T-helper 2 cell (primary cell): ENCODE results near the gene PHF21B.
"Not testable (repeated sequence)": the region's sequence is repeated elsewhere in the genome, so short reads cannot be mapped to it uniquely, and the experiment has no call there.

Experiments
- DNase-seq, 5 experiments: peaks; one replicate each; pipeline versions ENCODE4 v3.0.0 to v3.0.0-alpha.2; 2012 to 2022

Gene PHF21B

DNA sequence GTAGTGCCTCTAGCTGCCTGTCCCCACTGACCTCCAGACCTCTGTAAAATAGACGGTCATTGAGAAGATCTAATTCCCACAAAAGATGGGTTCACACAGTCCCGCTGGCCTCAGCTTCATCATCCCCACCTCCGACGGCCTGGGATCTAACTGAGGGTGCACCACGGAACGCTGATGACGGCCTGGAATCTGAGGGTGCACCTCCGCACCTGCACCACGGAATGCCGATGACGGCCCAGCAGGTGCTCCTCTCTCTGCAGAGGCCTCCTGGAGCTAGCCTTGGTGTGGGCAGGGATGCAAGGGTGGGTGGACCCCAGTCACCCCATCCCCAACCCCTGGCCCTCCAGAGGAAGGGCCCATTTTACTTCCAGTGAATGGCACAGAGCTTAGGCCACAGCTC lies 77.3 kb downstream of the PHF21B start:
- no peak for DNase-seq

DNA sequence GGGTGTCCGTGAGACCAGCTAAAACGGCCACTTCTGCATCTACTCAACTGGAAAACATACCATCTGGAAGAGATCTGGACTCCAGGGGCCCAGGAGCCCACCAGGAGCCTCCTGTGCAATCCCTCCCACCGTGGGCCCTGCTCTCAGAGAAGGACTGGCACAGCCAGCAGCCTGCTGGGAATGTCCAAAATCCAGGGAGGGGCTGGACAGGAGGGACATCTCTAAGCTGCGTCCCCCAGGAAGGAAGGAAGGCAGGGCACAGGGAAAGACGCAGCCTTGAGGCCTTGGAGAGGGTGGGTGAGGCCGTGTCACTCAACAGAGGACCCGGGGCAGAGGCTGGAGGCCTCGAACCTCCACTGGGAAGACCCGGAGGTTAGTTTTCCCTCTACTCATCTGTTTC lies 78.0 kb downstream of the PHF21B start:
- no peak for DNase-seq

DNA sequence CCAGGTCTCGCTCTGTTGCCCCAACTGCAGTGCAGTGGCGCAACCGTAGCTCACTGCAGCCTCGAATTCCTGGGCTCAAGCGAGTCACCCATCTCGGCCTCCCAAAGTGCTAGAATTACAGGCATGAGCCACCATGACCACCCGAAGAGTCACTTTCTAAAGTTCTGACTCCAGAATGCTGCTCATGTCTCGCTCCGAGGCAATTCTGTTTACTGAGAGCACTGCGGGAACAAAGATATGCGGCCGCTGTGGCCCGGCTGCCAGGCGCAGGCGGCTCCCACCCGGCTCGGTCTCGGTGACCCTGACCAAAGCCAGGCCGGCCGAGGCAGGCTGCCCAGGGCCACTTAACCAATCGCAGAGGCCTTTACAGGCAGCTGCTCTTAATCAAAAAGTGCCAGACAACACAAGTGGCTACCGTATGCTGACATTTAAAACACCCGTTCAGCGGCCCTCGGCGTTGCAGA lies 78.7 kb downstream of the PHF21B start:
- no peak for DNase-seq

DNA sequence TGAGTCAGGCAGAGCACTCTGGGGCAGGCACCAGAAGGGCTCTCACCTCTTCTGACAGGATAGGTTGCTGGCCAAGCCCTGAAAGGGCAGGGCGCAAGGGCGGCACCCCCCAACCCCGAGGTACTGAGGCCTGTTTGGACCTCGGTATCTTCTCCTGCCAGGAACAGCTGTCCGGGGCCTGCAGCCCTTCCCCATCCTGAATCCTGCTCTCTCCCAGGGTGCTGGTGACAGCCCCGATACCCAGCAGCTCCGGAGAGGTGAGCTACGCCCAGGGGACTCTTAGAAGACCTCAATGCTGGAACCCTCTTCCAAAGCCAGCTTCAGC lies 79.1 kb downstream of the PHF21B start:
- no peak for DNase-seq

DNA sequence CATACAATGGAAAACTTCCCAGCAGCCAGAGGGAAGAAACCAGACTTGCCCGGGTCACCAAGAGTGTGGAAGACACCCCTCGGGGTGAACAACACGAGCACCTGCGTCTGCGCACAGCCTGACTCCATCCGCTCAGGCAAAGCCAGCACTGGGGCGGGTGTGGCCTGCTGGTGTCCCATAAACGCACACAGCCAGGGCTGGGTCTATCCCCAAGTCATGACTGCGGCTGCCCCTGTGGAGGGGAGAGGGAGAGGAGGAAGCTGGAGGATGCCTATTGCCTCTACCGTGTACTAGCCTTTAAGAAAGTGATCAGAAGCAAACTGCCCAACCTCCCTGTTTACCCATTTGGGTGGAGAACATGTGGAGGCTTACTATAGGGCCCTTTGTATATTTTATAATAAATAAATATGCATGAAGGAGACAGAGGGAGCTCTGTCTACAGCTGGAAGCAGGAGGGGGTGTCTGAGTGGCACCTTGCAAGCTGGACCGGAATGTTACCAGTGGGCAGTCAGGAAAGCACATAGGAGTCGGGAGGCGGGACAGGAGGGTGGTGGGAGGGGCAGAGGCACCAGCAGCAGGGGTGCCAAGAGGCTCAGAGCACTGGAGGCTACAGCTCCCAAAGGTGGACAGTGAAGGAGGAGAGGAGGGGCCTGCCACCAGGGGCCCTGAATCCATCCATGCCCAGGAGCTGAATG lies 79.6 kb downstream of the PHF21B start:
- no peak for DNase-seq

DNA sequence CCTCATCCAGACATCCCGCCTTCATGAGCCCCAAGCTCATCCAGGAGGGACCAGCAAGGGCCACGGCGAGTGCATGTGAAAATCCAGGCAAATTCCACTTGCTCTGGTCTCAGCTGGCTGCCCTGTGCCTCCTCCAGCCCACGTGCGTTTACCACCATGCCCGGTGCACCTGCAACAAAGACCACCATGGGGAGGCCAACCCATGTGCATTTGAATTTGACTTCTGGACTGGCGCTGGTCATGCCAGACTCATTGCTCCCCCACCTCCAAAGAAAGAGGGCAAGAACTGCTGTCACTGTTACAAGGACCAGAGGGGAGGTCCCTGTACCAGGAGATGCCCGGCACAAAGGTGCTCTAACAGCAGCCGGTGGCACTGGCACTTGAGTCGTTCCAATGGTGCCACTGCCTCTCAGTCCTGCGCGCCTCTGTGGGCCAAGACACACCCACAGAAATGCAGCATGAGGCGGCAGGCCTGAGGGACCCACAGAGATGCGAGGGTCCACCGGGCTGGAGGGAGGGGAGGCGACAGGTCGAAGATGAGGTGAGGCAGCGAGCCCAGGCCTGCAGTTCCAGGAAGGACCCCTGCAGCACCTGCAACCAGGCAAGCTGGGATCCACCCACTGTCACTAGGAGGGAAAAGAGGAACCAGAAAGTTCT lies 80.3 kb downstream of the PHF21B start:
- DNase-seq: no peak

DNA sequence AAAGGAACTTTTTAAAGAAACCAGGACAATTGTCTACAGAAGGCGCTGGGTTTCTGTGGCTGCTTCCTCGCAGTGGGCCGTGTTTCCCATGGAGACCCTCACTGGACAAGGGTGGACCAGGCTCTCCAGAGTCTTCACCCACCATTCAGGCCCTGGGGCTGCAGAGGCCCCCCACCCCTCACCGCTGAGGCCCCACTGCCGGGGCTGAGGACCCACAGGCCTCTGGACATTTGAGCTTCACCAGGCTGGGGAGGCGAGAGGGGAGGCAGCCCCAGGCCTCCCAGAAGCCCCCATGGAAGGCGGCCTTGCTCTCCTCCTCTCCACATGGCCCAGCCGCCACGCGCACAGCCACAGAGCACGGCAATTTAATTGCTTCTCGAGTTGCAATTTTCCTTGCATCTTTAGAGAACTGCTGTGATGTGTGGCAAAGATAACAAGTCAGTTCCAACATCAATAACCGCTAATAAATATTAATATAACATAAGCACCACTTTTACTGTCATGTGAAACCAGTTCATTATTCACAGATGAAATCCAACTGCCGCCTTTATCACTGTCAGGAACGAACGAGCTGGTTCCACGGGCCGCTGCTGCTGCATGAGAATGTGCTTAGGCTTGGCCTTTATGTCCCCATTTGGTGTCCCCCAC lies 81.0 kb downstream of the PHF21B start:
- DNase-seq: no peak

DNA sequence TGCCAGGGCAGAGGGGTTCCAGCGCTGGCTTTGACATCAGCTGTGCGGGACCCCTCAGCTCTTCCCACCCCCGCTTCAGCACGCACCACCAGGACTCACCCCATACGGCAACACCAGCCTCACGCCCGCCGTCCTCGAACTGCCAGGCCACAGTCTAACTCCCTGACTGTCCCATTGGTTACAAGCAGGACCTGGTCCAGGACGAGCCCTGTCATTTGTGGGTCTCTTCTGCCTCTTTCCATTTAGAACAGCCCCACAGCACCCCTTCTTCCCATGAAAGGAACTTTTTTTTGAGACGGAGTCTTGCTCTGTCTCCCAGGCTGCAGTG lies 81.7 kb downstream of the PHF21B start:
- no peak for DNase-seq

DNA sequence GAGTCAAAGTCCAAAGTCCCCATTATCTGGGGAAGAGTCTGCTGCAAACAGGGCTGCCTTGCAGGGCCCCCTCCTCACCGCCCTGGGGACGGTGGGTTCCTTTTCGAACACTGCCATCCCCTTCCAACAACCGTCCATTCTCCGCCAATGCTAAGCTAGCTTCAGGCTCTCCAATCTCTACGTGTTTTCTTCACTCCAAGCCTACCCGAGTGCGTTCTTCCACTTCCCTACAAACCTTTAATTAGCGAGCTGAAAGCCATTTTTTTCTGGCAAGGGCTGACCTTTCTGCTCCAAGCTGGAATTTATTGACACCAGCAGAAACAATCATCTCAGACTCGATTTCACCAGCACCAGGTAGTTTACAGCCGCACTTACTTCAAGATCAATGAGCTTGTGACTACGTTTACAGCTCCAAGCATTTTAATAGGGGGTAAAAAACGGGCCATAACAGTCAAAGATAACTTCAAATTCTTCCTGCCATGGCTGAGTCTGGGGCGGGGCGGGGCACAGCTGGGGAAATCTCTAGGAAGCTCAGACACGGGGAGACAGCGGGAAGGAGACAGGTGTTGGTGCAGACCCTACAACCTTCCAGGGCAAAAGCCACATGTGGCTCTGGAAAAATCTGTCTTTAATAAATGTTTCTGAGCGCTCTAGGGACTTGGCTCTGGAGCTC lies 82.2 kb downstream of the PHF21B start:
- DNase-seq: no peak

DNA sequence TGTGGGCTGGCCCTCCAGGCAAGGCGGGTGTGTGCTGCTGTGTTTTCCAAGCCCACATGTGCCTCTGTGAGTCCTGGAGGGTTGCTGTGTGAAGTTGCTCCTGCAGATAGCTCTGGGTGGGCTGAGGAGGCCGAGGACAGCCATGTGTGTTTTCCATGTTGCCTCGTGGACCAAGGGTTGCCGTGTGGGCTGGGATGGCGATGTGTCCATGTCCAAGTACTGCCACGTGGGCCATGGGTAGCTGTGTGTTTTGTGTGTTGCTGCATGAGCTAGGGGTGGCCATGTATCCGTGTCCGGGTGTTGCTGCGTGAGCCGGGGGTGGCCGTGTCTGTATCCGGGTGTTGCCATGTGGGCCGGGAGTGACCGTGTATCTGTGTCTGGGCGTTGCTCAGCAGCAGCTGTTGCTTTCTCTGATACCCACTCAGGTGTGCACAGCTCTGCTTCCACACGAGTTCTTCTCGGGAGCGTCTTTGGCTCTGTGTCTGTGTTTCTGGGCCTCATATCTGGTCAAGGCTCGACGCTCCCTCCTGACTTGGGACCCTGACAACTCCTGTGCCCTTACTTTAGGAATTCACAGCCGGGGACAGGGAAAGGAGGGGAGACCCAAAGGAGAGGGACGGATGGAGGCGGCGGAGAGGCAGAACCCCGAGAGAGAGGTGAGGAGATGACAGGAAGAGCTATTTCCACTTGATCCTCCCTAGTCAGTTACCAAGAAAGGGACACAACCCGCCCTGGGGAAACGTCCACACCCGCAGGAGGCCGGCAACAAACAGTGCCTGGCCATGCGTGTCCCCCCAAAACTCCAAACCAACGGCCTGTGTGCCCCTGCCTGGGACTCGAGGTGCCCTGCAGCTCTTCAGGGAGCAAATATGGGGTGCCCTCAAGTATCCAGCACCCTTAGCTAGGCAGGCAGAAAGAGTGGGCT lies 83.1 kb downstream of the PHF21B start:
- DNase-seq: no peak

DNA sequence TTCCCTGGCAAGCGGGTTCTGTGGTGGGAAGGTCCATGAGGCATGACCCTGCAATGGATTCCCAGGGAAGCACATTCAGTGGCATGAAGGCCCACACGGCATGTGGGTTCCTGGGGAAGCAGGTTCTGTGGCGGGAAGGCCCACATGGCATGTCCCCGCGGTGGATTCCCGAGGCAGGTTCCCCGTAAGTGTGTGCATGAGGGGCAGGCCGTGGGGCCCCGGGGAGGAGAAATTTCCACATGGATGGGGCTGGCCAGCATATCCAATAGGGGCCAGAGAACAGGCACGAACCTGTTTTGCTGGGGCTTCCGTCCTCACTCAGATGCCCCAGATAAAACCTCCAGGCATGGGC lies 83.7 kb downstream of the PHF21B start:
- DNase-seq: no peak

DNA sequence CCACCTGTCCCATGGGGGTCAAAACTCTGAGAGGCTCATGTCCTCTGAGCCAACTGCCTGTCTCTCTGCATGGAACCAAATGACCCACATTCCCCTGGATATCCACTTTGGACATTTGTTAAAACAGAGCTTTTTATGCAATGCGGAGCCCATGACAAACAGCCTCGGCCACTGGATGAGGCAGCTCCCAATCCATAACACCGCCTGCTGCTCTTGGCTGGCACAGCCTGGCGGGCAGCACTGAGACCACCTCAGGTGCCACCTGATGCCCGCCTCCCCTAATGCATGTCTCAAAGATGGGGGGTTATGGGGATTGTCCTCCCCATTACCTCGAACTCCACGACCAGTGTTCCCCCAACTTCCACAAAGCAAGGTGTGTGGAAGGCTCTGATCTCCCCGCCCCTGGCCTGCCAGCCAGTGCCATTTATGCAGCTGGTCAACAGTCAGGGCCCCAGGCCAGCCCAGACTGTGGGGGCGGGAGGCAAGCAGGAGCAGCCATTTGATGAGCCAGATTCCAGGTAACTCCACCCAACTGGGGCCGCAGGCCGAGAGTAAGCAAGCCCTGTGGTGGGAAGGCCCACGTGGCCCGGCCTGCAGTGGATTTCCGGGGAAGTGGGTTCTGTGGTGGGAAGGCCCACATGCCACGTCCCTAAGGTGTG lies 84.2 kb downstream of the PHF21B start:
- DNase-seq: no peak

DNA sequence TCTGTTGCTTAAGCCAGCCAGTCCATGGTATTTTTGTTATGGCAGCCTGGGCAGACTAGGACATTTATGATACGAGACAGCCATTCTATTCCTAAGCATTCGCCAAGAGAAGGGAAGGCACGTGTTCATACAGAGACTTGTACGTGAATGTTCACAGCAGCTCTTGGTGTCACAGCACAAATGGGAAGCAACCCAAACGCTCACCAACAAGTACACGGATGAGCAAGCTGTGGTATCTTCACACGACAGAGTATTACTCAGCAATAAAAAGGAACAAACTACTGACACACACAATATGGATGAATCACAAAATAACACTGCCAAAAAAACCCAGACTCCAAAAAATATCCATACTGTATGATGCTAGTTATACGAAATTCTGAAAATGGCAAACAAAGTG lies 85.1 kb downstream of the PHF21B start:
- peak in 1 of 5 experiments; percentile 5 for DNase-seq

DNA sequence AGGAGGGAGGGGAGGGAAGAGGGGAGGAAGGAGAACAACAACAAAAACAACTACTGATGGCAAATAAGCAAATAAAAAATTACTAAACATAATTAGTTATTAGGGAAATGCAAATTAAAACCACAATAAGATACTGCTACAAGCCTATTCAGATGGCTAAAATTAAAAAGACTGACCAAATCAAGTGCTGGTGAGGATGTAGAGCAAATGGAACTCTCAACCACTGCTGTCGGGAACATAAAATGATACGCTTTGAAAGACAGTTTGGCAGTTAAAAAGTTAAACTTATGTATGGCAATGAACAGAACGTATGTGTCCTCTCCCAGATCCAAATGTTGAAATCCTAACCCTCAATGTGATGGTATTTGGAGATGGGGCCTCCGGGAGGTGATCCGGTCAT lies 85.7 kb downstream of the PHF21B start:
- no peak for DNase-seq

DNA sequence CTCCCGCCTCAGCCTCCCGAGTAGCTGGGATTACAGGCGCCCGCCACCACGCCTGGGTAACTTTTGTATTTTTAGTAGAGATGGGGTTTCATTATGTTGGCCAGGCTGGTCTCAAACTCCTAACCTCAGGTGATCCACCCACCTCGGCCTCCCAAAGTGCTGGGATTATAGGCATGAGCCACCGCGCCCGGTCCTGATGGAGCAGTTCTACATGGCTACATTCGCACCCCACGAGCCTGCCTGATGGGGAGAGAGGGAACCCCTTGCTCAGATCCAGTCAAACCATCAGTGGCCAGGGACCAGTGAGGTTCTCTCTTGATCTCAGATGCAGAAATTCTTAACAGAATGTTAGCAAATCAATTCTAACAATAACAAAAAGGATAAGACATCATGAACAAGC lies 88.0 kb downstream of the PHF21B start:
- not testable (repeated sequence) for DNase-seq

DNA sequence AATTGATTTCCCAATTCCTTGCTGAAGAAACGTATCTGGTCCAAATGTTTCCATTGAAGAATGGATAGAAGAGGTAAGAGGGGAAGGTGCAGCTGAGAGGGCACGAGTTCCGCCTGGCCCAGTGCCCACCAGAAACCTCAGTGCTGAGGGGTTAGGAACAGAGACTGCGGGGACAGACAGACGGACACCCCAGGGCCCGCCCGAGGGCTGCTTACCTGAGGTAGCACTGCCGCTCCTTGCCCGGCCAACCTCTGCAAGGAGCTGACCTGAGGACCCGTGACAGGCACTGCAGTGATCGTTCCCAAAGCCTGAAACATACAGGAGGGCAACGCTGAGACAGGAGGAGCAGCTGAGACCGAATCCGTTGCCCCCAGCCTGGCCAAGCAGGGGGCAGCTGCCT lies 89.6 kb downstream of the PHF21B start:
- no peak for DNase-seq

DNA sequence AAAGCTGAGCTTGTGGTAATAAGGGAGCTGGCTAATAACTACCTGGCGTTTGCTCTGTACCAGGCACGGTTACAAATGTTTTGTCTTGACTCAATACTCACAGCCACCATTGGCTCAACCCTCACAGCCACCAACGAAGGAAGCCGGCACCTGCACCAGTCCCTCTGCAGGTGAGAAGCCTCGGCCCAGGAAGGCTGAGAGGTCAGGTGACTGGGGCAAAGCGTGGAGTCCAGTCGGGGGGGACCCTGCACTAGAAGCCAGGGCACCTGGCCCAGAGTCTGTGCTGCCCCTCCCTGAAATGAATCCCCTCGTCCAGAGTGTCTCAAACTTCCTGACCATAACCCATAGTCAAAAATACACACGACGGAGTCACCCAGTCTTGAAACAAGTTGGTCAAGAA lies 90.1 kb downstream of the PHF21B start:
- DNase-seq: no peak

DNA sequence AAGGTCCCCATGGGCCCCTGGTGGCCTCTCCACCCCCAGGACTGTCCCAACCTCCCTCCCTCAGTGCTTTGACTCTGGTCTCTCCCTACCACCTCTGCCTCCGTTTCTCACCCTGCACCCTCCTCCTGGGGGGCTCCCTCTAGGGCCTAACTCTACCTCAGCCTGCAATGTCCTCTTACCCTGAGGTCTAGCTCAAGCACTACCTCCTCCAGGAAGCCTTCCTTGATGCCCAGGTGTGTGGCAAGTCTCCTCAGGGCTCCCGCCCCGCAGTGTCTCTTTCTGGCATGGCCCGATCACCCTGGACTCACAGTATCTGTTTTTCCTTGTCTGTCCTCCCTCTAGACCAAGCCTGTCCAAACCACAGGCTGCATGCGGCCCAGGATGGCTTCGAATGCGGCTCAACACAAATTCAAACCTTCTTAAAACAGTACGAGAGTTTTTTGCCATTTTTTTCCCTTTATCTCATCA lies 90.8 kb downstream of the PHF21B start:
- DNase-seq: no peak

DNA sequence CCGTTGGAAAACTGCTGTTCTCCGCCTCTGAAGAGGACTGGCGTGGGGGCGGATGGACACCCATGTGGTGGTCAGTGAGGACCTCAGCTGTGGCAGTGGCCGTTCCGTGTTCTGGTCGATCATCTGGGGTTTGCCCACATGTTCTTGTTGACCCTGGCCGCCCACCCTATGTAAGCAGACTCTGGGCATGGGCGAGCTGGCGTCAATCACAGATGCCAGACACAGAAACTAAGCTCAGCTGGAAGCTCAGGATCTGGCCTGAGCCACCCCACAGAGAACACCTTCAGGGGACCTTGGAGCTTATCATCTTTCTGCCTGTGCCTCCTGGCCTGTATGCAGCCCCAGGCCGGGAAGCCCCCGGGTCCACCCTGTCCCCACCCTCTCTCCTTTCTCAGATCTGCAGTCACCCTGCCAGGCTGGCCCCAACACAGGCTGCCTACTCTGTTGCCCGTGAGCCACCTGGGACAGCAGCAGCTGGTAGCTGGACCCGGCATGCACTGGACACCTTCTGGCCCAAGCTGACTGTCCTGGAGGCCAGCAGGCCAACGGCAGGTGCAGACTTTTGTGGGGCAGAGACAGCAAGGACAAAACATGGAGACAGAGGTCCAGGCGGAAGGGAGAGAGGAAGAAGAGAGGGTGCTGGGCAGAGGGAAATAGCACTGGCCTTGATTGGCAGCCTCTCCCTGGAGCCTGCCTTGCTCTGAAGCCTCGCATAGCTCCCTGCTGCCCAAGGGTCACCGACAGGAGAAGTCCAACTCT lies 91.5 kb downstream of the PHF21B start:
- no peak for DNase-seq

DNA sequence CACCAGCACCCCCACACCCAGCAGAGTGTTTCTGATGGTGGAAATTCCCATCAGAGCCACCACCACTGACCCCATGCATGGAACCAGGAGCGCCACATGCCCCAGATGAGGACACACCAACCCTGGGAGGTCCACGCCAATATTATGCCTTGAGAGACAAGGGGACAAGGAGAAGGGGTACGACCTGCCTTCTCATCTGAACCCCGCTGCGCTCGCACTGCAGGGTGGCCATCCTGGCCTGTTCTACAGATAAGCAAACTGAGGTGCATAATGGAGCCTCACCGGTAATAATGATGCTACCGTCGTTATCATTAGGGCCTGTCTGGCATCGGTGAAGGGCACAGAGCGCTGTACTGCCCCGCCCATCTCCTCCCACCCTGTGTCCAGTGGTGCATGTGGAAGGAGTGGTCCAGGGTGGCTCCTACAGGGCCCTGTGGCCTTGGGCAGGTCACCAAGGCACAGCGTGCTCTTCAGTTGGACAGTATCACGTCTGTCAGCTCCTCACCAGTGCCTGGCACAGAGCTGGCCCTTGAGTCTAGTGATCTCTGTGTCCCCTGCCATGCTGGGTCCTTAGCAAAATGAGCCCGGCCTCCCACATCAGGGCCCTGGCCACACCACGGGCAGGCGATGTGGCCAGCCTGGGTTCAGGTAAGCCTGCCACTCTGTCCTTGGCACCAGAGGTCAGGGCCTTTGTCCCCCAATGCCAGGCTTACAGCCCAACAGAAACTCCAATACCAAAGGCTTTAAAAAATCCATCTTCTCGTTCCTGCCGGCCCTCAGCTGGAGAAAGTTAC lies 92.2 kb downstream of the PHF21B start:
- no peak for DNase-seq
